Retinal pigment epithelial cell (primary cell): Measurements from ENCODE around the gene MLLT3.

ENCODE experiments used
- DNase-seq: peaks from one replicate; pipeline ENCODE4 v3.0.0-alpha.2; 2010; ENCODE audit warnings: low read depth
- H3K4me3 ChIP-seq: 2 replicates; pipeline ENCODE4 v1.5.1; 2011; ENCODE audit warnings: mild to moderate bottlenecking, low read length, control low read depth, moderate library complexity
- TF ChIP-seq, protein P1 (sequence below): conservative IDR thresholded peaks from 2 replicates; pipeline ENCODE4 v1.5.1; 2011; ENCODE audit warnings: low read depth, low read length, control low read depth, inconsistent platforms

Gene MLLT3

DNA sequence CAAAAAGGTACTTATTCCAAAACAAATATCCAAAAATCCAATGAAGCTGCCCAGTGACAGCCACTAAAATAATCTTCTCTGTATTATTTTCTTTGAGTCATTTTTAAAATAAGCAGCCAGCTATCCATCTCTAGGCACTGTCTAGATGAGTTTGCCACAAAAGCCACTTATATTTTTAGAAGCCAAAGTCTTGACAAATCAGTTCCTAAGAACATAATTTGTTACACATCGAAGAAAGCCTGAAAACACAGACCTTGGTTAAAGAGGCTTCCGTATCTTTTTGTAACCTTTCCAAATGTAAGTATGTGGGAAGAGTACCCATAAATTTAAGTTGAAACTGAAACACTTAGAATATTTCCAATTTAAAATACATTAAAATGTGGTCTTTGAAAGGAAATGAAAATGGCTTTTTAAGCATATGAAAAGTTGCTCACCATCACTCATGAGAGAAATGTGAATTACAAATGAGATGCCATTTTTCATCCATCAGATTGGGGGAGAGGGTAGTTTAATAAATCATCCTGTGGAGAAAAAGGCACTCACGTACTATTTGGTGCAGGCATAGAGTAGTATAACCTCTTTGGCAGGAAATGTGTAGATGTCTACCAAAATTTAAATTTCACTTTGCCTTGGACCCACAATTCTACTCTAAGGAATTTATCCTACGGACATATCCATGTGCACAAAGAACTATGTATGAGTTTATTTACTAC, 180.4 kb downstream of the MLLT3 start:
- no peak for DNase-seq
- no peak overlapping the region for H3K4me3 ChIP-seq
- TF ChIP-seq, protein P1, sequence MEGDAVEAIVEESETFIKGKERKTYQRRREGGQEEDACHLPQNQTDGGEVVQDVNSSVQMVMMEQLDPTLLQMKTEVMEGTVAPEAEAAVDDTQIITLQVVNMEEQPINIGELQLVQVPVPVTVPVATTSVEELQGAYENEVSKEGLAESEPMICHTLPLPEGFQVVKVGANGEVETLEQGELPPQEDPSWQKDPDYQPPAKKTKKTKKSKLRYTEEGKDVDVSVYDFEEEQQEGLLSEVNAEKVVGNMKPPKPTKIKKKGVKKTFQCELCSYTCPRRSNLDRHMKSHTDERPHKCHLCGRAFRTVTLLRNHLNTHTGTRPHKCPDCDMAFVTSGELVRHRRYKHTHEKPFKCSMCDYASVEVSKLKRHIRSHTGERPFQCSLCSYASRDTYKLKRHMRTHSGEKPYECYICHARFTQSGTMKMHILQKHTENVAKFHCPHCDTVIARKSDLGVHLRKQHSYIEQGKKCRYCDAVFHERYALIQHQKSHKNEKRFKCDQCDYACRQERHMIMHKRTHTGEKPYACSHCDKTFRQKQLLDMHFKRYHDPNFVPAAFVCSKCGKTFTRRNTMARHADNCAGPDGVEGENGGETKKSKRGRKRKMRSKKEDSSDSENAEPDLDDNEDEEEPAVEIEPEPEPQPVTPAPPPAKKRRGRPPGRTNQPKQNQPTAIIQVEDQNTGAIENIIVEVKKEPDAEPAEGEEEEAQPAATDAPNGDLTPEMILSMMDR: no peak

DNA sequence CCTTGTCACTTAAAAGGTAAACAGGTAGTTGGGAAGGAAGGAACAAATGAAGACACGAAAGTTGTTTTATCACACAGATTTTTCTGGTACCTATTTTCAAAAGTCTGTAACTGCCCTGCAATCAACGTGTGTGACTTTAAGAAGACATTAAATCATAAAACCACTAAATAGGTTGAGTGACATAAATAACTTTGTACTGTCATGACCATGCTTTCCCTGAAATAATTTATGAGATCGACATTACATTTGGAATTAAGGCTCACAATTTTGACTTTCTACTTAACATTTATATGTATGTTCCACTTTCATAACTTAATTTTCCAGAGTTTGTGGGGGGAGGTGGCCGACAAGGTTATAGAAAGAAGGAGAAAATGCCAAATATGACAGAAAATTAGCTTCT, 181.1 kb downstream of the MLLT3 start:
- no peak overlapping the region for H3K4me3 ChIP-seq
- TF ChIP-seq, protein P1: no peak
- no peak for DNase-seq

DNA sequence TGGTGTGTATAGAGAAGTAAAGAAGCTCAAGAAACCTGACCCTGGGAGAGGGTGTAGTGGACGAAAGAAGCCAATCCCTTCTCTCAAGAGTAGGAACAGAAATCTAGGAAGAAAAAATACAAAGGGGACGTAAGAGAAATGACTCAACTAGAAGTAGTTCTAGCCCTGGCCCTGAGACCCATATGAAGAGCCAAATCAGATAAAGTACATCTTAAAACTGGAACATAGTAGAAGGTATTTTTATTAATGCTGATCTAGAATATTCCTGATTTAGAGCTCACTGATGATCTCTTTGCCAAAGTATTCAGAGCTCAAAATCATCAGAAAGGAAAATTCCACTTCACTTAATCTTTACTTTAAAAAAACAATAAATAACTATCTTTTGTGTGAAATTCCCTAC, 184.8 kb downstream of the MLLT3 start:
- TF ChIP-seq, protein P1: no peak
- peak; percentile 20 for DNase-seq
- H3K4me3 ChIP-seq: no peak overlapping the region

- TF ChIP-seq, protein P1: no peak
- no peak overlapping the region for H3K4me3 ChIP-seq
- DNase-seq: no peak
Observed at GRCh38 chr9:20436476-20437195, 185.7 kb downstream of the MLLT3 start.

DNA sequence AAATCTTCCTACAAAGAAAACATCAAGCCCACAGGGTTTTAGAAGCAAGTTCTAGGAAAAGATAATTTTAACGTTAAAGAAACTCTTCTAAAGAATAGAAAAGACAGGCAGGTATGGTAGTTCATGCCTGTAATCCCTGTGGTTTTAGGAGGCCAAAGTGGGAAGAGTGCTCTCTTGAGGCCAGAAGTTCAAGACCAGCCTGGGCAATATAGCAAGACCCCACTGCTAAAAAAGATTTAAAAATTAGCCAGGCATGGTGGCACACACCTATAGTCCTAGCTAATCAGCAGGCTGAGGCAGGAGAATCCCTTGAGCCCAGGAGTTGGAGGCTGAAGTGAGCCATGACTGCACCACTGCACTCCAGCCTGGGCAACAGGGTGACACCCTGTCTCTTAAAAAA, 193.3 kb downstream of the MLLT3 start:
- no peak for DNase-seq
- TF ChIP-seq, protein P1: no peak
- no peak overlapping the region for H3K4me3 ChIP-seq

GRCh38 chr9:20427359-20427758, 194.9 kb downstream of the MLLT3 start:
- no peak for DNase-seq
- TF ChIP-seq, protein P1: no peak
- no peak overlapping the region for H3K4me3 ChIP-seq

DNA sequence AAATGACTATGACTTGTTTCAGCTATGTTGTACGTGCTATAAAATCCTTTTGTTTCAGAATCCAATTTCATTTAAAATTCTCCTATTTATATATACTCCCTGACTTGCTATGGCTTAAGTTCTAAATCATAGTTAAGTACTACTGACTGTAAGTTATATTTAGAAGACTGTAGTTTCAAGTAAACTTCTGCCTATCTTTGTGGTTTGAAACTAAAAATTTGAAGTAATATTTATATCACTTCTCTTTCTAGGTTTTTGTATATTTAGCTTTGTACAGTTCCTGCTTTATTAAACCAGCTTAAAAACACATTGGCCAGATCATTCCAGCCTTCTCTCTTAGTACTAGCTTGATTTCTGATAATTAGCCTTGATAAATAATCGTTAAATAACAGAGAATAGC, 196.3 kb downstream of the MLLT3 start:
- TF ChIP-seq, protein P1: no peak
- H3K4me3 ChIP-seq: no peak overlapping the region
- DNase-seq: no peak
